HG02642 (cell line): Measurements from ENCODE around the gene TFF3.
"Not testable (repeated sequence)": the region's sequence is repeated elsewhere in the genome, so short reads cannot be mapped to it uniquely, and the experiment has no call there.

Experiments
- ATAC-seq: cut with Tn5 transposase; IDR thresholded peaks from one replicate; pipeline ENCODE4 v1.9.1; 2021; ENCODE audit warnings: mild to moderate bottlenecking; ENCODE audit not compliant: unreplicated experiment, poor library complexity

TFF3 gene

DNA sequence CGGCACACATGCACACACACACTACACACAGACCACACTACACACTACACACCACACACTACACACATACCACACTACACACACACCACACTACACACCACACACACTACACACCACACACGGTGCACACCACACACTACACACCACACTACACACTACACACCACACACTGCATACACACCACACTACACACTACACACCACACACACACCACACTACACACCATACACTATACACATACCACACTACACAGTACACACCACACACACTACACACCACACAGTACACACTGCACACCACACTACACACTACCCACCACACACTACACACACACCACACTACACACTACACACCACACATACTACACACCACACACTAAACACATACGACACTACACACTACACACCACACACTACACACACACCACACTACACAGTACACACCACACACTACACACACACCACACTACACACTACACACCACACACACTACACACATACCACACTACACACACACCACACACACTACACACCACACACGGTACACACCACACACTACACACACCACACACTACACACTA lies 22.6 kb downstream of the TFF3 start:
- not testable (repeated sequence) for ATAC-seq

DNA sequence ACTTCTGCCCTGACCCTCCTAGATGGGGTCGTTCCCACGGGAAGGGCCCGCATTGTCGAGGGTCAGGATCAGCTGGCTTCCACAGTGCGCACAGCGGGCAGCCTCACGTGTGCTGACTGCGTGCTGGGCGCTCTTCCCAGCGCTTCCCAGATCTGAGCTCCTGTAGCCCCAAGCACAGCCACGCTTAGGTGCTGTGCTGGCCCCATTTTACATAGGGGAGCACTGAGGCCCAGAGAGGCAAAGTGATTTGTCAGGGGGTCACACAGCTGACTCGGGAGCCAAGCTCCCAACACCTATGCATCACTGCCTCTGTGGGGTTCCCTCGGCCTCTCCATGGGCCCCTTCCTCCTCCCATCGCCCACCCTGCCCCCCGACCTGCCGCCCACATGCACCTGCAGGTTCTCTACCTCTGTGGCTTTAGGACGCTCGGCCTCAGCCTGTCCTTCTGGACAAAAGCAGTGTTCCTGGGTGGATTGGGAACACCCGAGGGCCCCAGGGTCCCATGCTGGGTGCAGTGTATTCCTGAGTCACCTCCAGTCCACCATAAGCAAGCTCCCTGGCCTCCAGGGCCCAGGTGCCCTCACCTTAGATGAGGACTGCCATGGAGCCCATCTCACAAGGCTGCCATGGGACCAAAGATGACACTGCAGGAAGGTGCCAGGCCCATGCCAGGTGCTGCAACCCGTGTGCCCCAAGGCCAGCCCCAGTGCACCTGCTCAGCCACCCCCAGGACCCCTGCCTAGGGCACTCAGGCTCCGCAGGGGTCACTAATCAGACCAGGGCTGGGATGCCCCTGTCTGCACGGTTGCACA lies 23.3 kb downstream of the TFF3 start:
- no peak for ATAC-seq

DNA sequence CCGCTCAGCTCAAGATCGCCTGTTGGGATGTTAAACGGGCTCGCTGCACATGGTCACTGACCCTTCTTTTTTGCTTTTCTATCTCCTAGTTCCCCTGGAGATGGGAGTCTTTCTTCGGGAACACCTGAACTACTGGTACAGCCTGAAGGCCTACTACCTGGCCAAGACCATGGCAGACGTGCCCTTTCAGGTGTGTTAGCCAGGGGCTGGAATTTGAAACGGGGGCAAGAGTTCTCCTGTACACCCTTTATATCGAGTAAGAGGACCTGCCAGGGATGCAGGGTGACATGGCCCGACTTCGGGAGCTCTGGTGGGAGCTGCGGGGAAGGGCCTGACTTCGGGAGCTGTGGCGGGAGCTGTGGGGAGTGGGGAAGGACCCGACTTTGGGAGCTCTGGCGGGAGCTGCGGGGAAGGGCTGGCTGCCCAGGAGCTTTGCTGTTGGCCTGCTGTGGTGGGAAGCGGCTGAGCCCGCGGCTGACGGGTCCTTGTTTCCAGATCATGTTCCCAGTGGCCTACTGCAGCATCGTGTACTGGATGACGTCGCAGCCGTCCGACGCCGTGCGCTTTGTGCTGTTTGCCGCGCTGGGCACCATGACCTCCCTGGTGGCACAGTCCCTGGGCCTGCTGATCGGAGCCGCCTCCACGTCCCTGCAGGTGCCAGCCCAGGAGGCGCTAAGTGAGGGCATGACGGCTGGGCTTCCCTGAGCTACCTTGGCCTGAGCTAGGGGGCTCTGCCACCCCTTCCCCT lies 24.0 kb downstream of the TFF3 start:
- no peak for ATAC-seq

DNA sequence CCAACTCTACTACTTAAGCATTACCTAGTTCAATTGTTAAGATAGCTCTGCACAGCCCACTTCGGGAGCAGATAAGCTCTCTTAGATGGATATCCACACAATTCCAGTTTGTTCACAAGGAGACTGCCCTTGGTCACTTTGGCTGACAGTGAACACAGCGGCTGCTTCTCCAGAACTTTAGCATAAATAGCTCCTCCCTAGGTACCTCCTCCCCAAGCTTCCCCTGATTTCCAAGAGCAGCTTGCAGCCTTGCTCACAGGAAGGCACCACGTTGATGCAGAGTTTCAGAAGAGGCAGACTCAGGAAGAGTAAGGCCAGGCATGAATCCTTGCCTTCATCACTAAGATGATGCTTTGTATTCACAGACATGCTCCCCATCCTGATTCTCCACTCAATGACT lies 24.7 kb downstream of the TFF3 start:
- no peak for ATAC-seq

DNA sequence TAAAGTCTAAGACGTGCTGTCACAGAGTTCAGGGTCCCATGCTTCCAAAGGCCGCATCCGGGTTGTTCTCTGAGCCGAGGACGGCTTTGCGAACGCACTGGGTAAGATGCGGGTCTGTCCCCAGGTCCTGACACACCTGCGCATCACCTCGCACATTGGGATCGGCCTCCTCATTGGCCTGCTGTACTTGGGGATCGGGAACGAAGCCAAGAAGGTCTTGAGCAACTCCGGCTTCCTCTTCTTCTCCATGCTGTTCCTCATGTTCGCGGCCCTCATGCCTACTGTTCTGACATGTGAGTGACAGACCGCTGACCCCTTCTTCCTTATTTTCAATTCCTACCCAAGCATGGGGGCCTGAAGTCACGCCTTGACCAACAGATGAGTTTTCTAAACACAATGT lies 25.3 kb downstream of the TFF3 start:
- ATAC-seq, result no peak

DNA sequence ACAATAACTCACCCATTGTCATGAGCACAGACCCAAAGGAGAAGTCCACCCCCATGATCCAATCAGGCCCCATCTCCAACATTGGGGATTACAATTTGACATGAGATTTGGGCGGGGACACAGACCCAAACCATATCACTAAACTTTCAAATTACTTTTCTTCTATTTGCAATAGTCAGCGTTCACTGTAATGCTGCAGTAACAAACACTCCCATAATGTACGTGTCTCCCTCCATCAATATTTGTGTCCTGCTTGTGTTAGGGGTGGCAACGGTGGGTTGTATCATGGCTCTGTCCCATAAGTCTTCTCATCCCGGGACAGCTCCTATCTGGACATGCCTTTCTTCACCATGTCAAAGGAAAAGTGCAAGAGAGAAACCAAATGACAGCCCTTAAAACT lies 26.2 kb downstream of the TFF3 start:
- no peak for ATAC-seq

DNA sequence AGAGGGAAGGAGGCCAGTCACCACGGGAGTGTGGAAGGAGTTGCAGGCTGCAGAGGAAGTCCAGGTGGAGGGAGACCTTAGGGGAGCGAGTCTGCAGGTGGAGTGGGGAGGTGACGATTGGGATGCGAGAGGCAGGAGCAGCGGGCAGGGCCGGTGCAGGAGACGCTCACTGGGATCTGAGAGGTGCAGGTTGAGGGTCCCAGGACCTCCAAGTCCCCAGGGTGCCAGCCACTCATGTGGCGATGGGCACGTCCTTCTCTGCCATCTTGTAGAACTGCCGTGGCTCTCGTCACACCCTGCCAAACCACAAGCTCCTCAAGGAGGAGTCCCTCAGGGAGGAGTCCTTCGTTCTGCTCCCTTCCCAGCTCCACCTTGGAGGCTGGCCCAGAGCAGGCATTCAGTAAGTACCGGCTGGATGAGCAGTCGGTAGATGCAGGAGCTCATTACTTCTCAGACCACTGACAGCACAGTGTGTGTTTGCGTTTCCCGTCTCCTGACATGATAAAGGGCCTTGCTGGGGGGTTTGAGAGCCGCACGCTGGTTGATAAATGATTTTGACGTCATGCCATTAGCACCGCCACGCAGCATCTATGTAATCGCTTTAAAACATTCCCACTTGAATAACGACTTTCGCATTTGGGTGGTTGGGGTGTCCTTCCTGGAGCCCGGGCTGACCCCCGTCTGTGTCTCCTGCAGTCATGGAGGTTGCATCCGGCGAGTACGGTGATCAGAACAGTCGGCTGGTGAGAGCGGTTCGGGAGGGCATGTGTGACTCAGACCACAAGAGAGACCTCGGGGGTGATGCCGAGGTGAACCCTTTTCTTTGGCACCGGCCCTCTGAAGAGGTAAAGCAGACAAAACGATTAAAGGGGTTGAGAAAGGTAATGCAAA lies 27.8 kb downstream of the TFF3 start:
- no peak for ATAC-seq

DNA sequence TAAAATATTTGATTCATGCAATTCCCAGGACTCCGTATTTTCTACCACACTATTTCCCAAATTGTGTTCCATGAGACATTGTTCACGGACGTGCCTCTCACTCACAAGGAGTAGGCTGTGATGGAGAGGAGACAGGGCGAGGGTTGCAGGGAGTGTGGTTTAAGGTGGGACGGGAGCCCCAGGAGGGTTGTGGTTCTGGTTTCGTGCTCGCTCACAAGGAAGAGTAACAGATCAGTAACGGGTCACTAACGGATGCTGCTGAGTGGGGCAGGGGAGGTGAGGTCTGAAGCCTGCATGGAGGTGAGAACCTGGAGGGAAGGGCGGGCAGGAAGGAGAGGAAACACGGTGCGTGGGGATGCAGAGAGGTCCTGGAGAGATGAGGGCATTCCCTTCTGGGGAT lies 28.8 kb downstream of the TFF3 start:
- peak; percentile 48 for ATAC-seq

DNA sequence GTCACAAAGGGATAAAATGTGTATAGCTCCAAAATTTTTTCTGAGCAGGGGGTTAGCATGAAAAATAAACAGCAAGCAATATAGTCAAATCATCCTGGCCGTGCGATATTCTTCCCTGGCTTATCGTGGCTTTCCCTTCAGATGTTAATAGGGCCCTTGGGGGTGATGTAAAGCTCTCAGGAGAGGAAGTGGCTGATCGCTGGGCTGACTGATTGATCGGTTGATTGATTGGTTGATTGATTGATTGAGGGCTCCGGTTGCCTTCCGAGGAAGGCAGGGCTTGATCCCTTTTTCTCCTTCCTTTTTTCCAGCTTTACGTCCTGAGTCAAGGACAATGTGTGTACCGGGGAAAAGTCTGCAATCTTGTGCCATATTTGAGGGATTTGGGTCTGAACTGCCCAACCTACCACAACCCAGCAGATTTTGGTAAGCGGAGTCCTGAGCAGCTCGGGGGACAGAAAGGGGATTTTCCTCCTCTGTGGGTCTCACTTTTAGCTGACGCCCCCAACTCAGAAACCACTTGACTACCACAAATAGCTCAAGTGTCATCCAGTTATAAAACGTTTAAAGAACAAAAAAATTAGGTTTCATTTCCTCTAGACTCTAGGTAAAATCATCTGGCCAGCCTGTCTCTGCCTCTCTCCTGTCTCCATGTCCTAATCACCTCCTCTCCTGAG lies 29.5 kb downstream of the TFF3 start:
- peak; percentile 26 for ATAC-seq

DNA sequence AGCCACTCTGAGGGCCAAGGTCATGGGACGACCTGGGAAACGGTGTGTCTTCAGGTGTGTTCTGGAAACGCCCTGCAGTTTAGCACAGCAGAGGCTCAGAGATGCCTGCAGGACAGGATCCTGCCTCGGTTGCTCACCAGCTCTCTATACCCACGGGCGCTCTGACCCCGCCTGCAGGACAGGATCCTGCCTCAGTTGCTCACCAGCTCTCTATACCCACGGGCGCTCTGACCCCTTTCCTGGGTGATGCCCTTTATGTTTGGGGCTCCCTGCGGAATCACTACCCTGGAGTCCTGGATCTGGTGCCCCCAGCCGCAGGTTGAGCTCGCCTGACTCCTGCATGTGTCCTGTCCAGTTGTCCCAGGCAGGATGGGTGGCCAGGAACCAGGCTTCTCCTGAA lies 32.5 kb downstream of the TFF3 start:
- ATAC-seq, result no peak

DNA sequence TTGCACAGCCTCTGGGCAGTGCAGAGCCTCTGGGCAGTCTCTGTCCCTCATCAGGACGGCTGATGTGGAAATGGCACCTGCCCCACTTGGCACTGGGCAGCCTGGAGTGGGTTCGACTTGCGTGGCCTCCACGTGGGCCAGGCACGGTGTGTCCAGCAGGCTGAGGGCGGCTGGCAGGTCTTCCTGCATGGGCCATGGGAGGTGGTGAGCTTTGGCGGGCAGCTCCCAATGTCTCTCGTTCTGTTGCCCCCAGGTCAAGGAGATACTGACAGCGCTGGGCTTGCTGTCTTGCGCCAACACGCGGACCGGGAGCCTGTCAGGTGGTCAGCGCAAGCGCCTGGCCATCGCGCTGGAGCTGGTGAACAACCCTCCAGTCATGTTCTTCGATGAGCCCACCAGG lies 33.2 kb downstream of the TFF3 start:
- no peak for ATAC-seq

DNA sequence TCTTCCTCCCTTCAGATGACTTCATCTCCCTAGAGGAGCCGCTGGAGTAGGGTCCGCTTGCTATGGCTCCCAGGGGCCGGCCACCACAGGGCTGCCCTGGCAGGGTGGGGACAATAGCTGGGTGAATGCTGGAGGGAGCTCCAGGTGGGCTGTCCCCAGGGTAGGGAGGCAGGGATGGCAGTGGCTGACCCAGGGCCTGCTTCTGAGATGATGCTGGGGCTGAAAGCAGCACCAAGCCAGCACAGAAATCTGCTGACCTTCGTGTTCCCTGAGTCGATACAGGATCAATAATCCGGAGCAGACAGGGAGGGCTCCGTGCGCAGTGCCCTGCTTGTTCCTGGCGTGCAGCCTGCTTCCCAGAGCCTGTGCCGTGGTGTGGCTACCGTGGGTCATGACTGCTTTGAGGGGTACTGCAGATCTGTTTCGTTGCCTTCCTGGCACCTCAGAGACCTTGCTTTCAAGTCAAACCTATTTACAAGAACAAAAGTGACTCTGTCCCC lies 34.0 kb downstream of the TFF3 start:
- ATAC-seq, result no peak

DNA sequence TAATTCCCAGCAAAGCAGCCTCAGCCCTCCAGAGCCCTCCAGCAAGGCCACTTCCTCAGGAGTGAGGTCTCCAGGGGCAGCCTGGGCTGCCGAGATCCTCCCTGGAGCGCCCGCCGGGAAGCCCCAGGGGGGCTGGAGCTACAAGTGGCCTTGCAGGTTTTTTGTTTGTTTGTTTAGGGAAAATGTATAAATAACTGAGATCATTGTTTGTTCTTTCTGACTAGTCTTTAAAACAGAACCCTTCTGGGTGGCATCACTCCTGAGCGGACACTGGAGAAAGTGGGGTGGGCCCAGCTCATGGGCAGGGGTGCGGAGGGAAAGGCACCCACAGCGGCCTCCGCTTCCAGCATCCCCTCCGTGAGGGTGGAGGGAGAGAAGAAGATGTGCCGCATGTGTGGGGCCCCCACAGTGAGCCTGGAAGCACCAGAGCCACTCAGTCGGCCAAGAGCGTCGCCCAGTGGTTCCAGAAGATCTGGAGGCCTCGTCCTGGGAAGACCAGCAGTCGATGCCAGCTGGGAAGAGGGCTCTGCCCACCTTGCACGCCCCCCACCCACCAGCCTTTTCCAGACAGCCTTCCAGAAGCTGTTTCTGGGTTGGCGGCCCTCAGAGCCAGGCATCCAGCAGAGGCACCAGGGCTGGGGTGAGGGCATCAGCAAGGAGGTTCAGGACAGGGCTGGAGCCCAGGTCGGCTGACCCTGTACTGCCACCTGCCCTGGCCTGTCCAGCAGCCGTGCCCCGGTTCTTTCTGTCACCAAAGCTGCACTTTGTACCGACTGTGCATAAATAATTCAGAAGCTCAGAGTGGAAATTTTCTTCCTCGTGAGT lies 34.6 kb downstream of the TFF3 start:
- no peak for ATAC-seq

DNA sequence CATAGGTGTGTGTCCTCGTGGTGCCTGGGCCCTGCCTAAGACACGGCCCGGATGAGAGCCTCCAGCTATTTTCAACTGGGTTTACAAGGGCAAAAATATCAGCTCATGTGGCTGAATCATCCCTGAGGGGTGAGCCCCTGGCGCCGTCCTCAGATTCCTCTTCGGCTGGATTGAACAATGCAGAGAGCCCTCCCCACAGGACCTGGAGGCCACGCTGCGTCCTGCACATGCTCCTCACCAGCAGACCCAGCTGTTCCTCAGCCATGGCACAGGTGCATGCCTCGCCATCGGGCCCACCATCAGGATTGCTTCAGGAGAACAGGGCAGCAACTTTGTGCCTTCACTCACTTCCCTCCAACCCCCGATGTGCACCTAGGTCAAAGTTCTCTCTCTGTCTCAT lies 35.3 kb downstream of the TFF3 start:
- ATAC-seq, result no peak

DNA sequence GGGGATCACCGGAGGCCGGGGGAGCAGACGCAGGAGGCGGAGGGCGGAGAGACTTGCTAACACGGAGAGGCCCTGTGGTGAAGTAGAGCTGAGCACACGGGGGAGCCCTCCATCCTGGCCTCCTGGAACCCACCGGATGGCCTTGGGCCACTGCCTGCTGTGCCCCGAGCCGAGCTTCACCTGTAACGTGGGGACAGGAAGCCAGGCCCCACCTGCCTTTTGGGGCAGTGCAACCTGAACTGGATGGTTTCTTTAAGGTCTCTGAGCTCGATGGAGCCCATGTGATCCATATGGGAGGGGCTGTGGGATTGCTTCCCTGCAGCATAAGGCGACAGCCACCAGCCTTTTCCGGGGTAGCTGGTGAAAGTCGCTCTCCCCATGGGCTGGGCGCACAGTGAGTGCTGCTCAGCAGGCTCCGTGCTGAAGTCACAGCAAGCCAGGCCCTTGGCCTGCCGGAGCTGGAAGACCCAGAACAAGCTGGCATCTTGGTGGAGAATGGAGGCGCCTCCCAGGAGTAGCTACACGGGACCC lies 35.8 kb downstream of the TFF3 start:
- ATAC-seq, result no peak

DNA sequence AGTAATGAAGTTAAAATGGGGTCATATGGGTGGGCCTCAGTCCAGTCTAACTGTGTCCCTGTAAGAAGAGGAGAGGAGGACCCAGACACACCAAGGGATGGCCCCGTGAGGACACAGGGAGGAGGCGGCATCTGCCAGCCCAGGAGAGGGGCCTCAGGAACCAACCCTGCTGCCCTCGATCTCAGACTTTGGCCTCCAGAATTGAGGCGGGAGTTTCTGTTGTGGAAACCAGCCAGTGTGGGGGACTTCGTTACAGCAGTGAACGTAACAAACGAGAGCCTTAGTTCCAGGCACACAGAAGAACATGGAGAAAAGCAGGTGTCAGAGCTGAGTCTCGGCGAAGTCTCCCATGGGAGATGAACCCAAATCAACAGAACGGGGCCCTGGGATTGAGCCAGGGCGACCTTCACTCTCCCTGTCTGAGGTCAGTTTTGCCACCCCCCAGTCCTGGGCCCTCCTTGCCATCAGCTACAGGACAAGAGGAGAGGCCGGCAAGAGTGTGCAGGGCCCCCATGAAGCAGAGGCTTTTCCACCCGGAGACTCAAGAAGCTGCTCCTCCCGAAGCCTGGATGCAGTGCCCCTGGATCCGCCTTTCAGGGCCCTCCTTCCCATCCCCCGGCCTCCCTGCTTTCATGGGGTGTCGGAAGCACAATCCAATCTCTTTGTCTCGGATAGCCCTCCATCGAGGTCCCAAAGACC lies 36.6 kb downstream of the TFF3 start:
- no peak for ATAC-seq

DNA sequence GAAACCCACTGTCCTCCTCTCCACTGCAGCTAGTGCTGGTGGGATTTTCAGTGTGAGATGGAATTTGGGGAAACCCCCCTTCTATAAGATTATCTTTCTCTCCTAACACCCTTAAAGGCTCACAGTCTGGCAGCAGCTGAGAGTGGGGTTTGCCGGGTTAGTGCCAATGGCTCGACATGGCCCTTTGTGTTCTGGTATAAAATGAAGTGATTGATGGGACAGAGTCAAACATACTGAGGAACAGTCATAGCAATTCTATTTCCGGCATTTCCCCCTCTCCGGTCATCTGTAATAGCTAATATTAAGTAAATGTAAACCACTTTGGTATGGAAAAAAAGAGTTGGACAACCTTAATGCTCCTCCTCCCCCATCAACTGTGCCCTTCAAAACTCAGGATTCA lies 37.6 kb downstream of the TFF3 start:
- ATAC-seq, result no peak

DNA sequence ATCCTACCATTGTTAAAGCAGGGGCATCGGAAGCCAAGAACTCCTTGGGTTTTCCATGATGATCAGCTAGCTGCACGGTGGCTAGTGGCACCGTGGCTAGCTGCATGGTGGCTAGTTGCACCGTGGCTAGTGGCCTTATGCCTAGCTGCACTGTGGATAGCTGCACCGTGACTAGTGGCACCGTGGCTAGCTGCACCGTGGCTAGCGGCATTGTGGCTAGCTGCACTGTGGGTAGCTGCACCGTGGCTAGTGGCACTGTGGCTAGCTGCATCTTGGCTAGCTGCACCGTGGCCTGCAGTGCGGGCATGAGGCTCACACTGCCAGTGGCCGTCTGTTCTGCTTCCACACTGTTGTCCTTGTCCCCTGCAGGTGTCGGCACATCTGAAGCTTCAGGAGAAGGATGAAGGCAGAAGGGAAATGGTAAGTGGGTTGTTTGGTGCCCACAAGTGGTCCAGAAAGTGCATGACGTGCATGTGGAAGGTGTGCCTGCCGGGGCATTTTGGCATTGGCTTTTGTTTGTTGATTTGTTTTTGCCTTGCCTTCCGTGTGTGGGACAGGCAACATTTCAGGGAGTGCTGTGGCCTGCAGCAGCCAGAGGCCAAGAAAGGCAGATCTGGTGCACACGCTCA lies 38.6 kb downstream of the TFF3 start:
- ATAC-seq, result no peak
